Neuronal stem cell (in vitro differentiated cells): Measurements from ENCODE around the gene NMRK1.

Source experiments
- DNase-seq: peaks from one replicate; pipeline ENCODE4 v3.0.0-alpha.2; 2013; ENCODE audit warnings: low spot score
- H2AFZ ChIP-seq: one replicate; pipeline ENCODE4 v1.6.1; 2013; ENCODE audit warnings: mild to moderate bottlenecking, low read length, inconsistent platforms
- H2AK5ac ChIP-seq: 2 replicates; pipeline ENCODE4 v1.6.1; 2013; ENCODE audit warnings: low read depth, mild to moderate bottlenecking, inconsistent platforms, low read length, moderate library complexity, mixed read lengths
- H2BK120ac ChIP-seq: 2 replicates; pipeline ENCODE4 v1.6.1; 2013; ENCODE audit warnings: low read depth, mild to moderate bottlenecking, inconsistent platforms, low read length, moderate library complexity, mixed read lengths
- H2BK12ac ChIP-seq: one replicate; pipeline ENCODE4 v1.6.1; 2013; ENCODE audit warnings: low read length, inconsistent platforms
- H2BK15ac ChIP-seq: 2 replicates; pipeline ENCODE4 v1.6.1; 2013; ENCODE audit warnings: mild to moderate bottlenecking, low read length, inconsistent platforms, mixed read lengths
- H2BK5ac ChIP-seq: one replicate; pipeline ENCODE4 v1.6.1; 2013; ENCODE audit warnings: inconsistent platforms, mild to moderate bottlenecking, low read length, moderate library complexity
- H3K14ac ChIP-seq: one replicate; pipeline ENCODE4 v1.6.1; 2013; ENCODE audit warnings: low read length, inconsistent platforms
- H3K18ac ChIP-seq: 2 replicates; pipeline ENCODE4 v1.6.1; 2013; ENCODE audit warnings: low read length, inconsistent platforms
- H3K23ac ChIP-seq: 2 replicates; pipeline ENCODE4 v1.6.1; 2013; ENCODE audit warnings: low read depth, mild to moderate bottlenecking, mixed read lengths, low read length, inconsistent platforms; ENCODE audit not compliant: poor library complexity
- H3K27ac ChIP-seq: replicated peaks from 3 replicates; pipeline ENCODE4 v1.5.1; 2013; ENCODE audit warnings: low read length, inconsistent platforms
- H3K27me3 ChIP-seq, 3 experiments: 2 replicates each; pipeline ENCODE4 v1.6.1; 2013; ENCODE audit warnings: low read length in 3 of 3, mild to moderate bottlenecking in 2 of 3, inconsistent platforms in 1 of 3, low read depth in 1 of 3, mixed read lengths in 1 of 3, moderate library complexity in 1 of 3; ENCODE audit not compliant: control insufficient read depth in 3 of 3, insufficient read depth in 3 of 3
- H3K36me3 ChIP-seq, 2 donors: replicated peaks in 1 of 2; 2 replicates each; pipeline ENCODE4 v1.6.1; 2013; ENCODE audit warnings: low read length in 2 of 2; ENCODE audit not compliant: control insufficient read depth in 2 of 2, insufficient read depth in 2 of 2
- H3K4ac ChIP-seq: 2 replicates; pipeline ENCODE4 v1.6.1; 2013; ENCODE audit warnings: inconsistent platforms, mild to moderate bottlenecking, low read length, moderate library complexity
- H3K4me1 ChIP-seq, 2 donors: 1 replicate in 1 of 2; 2 replicates in 1 of 2; pipeline ENCODE4 v1.6.1; 2013; ENCODE audit warnings: low read length in 2 of 2, low read depth in 1 of 2; ENCODE audit not compliant: control insufficient read depth in 2 of 2, insufficient read depth in 1 of 2
- H3K4me2 ChIP-seq: one replicate; pipeline ENCODE4 v1.6.1; 2013; ENCODE audit warnings: mild to moderate bottlenecking, low read length, inconsistent platforms; ENCODE audit not compliant: insufficient read depth, poor library complexity, severe bottlenecking
- H3K4me3 ChIP-seq, 2 donors: 2 replicates each; pipeline ENCODE4 v1.5.1; 2013; ENCODE audit warnings: low read length in 2 of 2, mild to moderate bottlenecking in 2 of 2, inconsistent platforms in 1 of 2, moderate library complexity in 1 of 2
- H3K79me1 ChIP-seq: one replicate; pipeline ENCODE4 v1.6.1; 2013; ENCODE audit warnings: low read depth, mild to moderate bottlenecking, inconsistent platforms, low read length, moderate library complexity
- H3K9ac ChIP-seq: one replicate; pipeline ENCODE4 v1.6.1; 2013; ENCODE audit warnings: mild to moderate bottlenecking, low read depth, low read length, inconsistent platforms; ENCODE audit not compliant: poor library complexity
- H3K9me3 ChIP-seq, 2 donors: replicated peaks in 1 of 2; 2 replicates each; pipeline versions ENCODE3 to v1.6.1; 2013; ENCODE audit warnings: low read length in 2 of 2, mild to moderate bottlenecking in 2 of 2, inconsistent platforms in 1 of 2, low read depth in 1 of 2, mixed read lengths in 1 of 2, moderate library complexity in 1 of 2; ENCODE audit not compliant: control insufficient read depth in 2 of 2, insufficient read depth in 1 of 2
- H4K8ac ChIP-seq: one replicate; pipeline ENCODE4 v1.6.1; 2013; ENCODE audit warnings: low read depth, mild to moderate bottlenecking, inconsistent platforms, low read length, moderate library complexity
- H4K91ac ChIP-seq: one replicate; pipeline ENCODE4 v1.6.1; 2013; ENCODE audit warnings: low read length, low read depth, mild to moderate bottlenecking, inconsistent platforms; ENCODE audit not compliant: poor library complexity
- WGBS, 2 donors: extraction: QIAGEN DNeasy Blood & Tissue Kit; methylation state at CpG; one replicate each; pipeline ENCODE4 v1.1.7; 2013; ENCODE audit warnings: missing lambda C conversion rate in 2 of 2, mixed read lengths in 1 of 2; ENCODE audit not compliant: insufficient read length in 2 of 2, insufficient replicate concordance in 1 of 2; ENCODE audit errors: extremely low coverage in 2 of 2; 5-methylcytosine and 5-hydroxymethylcytosine counted together

The NMRK1 gene

GRCh38 chr9:75131700-75132099, 43.7 kb upstream of the NMRK1 start:
- no peak overlapping the region for H3K4ac ChIP-seq
- no peak overlapping the region for H3K14ac ChIP-seq
- H3K4me3 ChIP-seq: no peak overlapping the region
- no peaks in the 10 kb centered on the region for H3K79me1 ChIP-seq
- no peak overlapping the region for H4K8ac ChIP-seq
- H4K91ac ChIP-seq: no peak overlapping the region
- no CpG with 5 or more reads among the region's 3 CpGs for WGBS, 2 donors
- no peak overlapping the region for H3K9ac ChIP-seq
- H2BK15ac ChIP-seq: no peak overlapping the region
- H2BK5ac ChIP-seq: no peak overlapping the region
- H3K36me3 ChIP-seq: no peaks in the 10 kb centered on the region
- no peak overlapping the region for H3K18ac ChIP-seq
- peaks cover 3 to 16% of the 10 kb centered on the region in 2 donors for H3K4me1 ChIP-seq
- no peak overlapping the region for H3K4me2 ChIP-seq
- no peak overlapping the region for H2BK12ac ChIP-seq
- H3K27me3 ChIP-seq: no peaks in the 10 kb centered on the region
- DNase-seq: no peak
- no peaks in the 10 kb centered on the region for H3K9me3 ChIP-seq
- no peak overlapping the region for H3K27ac ChIP-seq
- H2BK120ac ChIP-seq: no peak overlapping the region
- no peak overlapping the region for H3K23ac ChIP-seq
- H2AK5ac ChIP-seq: no peak overlapping the region
- no peak overlapping the region for H2AFZ ChIP-seq

GRCh38 chr9:75130621-75131230, 42.8 kb upstream of the NMRK1 start:
- no peaks in the 10 kb centered on the region for H3K36me3 ChIP-seq
- no peak overlapping the region for H3K4me3 ChIP-seq
- no peak overlapping the region for H3K23ac ChIP-seq
- H3K9ac ChIP-seq: no peak overlapping the region
- H2BK12ac ChIP-seq: no peak overlapping the region
- H2BK5ac ChIP-seq: no peak overlapping the region
- H3K14ac ChIP-seq: no peak overlapping the region
- H3K27ac ChIP-seq: no peak overlapping the region
- H3K4me1 ChIP-seq: peaks cover 3 to 16% of the 10 kb centered on the region in 2 donors
- H3K79me1 ChIP-seq: no peaks in the 10 kb centered on the region
- H3K18ac ChIP-seq: no peak overlapping the region
- no peak for DNase-seq
- peak overlapping the region; percentile 7 for H2AFZ ChIP-seq
- no peak overlapping the region for H2BK120ac ChIP-seq
- H2BK15ac ChIP-seq: no peak overlapping the region
- H2AK5ac ChIP-seq: no peak overlapping the region
- H3K9me3 ChIP-seq: no peaks in the 10 kb centered on the region
- no peak overlapping the region for H3K4ac ChIP-seq
- WGBS, 2 donors: no CpG with 5 or more reads among the region's 5 CpGs
- no peak overlapping the region for H4K8ac ChIP-seq
- no peaks in the 10 kb centered on the region for H3K27me3 ChIP-seq
- no peak overlapping the region for H4K91ac ChIP-seq
- no peak overlapping the region for H3K4me2 ChIP-seq

DNA sequence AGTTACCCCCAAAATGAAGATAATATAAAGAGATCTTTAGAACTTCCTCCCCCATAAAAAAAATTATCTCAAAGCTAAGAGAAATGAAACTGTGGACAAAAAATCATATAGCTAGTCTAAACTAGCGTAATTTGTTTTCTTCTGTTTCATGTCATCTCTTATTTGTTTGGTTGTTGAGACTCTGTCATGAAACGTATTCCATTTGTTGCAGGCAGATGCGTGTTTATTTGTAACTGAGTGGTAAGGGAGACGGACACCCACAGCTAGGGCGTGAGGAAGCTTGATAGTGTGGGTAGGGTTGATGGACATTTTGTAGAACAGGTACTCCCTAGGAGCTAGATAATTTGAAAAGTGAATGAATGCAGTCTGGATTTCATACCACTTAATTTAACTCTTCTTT, 42.2 kb upstream of the NMRK1 start:
- no peaks in the 10 kb centered on the region for H3K79me1 ChIP-seq
- no peak overlapping the region for H3K14ac ChIP-seq
- H4K8ac ChIP-seq: no peak overlapping the region
- peaks cover 3 to 16% of the 10 kb centered on the region in 2 donors for H3K4me1 ChIP-seq
- H3K4me2 ChIP-seq: no peak overlapping the region
- H3K27me3 ChIP-seq: no peaks in the 10 kb centered on the region
- no peak overlapping the region for H3K23ac ChIP-seq
- no peak overlapping the region for H2AFZ ChIP-seq
- no peak overlapping the region for H3K4ac ChIP-seq
- no peak overlapping the region for H2BK120ac ChIP-seq
- H2BK5ac ChIP-seq: no peak overlapping the region
- H2AK5ac ChIP-seq: no peak overlapping the region
- no peak for DNase-seq
- WGBS, 2 donors: no CpG with 5 or more reads among the region's 5 CpGs
- H2BK15ac ChIP-seq: no peak overlapping the region
- H3K18ac ChIP-seq: no peak overlapping the region
- H3K36me3 ChIP-seq: no peaks in the 10 kb centered on the region
- H2BK12ac ChIP-seq: no peak overlapping the region
- no peak overlapping the region for H3K4me3 ChIP-seq
- H3K9me3 ChIP-seq: no peaks in the 10 kb centered on the region
- no peak overlapping the region for H4K91ac ChIP-seq
- no peak overlapping the region for H3K27ac ChIP-seq
- no peak overlapping the region for H3K9ac ChIP-seq

DNA sequence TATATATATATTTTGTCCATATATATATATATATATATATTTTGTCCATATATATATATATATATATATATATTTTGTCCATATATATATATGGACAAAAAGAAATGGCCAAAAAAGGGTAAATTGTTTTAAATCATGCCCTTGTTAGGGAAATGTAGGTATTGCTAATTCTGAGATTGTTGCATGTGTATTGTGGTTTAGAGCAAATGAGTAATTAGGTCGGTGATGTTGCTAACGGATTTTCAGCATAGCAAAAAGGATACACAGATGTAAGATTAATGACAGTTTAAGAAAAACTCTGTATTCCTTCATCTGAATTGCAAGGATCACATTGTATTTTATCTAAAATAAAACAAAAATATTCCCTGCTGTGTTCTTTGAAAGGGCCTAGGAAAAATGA, 40.6 kb upstream of the NMRK1 start:
- Histone ChIP-seq H3K4me3 (no peak overlapping the region), H3K4ac (no peak overlapping the region), H3K36me3 (no peaks in the 10 kb centered on the region), H2BK120ac (no peak overlapping the region), H2BK15ac (no peak overlapping the region), H3K9ac (no peak overlapping the region), H3K27ac (no peak overlapping the region), H3K14ac (no peak overlapping the region), H3K18ac (no peak overlapping the region), H3K27me3 (no peaks in the 10 kb centered on the region), H3K4me1 (peaks cover 1 to 11% of the 10 kb centered on the region in 2 donors), H3K4me2 (no peak overlapping the region), H2BK5ac (no peak overlapping the region), H2AFZ (no peak overlapping the region), H2AK5ac (no peak overlapping the region), H3K9me3 (no peaks in the 10 kb centered on the region), H4K91ac (no peak overlapping the region), H3K23ac (no peak overlapping the region), H3K79me1 (no peaks in the 10 kb centered on the region), H2BK12ac (no peak overlapping the region), H4K8ac (no peak overlapping the region)
- WGBS, 2 donors: no CpG with 5 or more reads among the region's 2 CpGs
- no peak for DNase-seq
